NCI-H128 (cell line): ENCODE measurements around the gene EYS.
"Not testable (repeated sequence)": the region's sequence is repeated elsewhere in the genome, so short reads cannot be mapped to it uniquely, and the experiment has no call there.

Experiments used
- DNase-seq: peaks from one replicate; lab custom pipeline; 2025; ENCODE audit not compliant: unreplicated experiment; lab: John Stamatoyannopoulos, UW

Gene EYS

DNA sequence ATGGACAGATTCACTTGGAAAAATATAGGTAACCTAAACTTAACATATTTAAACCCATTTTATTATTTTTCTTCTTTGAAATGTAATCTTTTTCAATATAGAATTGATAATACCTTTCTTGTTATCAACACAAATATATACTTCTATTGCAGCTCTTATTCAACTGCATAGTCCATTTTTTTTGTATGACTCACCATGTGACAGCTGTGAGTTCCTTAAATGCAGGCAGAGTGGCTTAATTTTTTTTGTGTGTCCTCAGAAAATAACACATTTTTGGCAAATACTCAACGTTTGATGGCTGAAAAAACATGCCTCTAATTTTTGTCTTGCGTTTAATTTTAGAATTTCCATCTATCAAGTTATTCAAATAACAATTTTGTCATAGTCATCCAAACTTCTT is 1616.7 kb downstream of the EYS start:
- no peak for DNase-seq

DNA sequence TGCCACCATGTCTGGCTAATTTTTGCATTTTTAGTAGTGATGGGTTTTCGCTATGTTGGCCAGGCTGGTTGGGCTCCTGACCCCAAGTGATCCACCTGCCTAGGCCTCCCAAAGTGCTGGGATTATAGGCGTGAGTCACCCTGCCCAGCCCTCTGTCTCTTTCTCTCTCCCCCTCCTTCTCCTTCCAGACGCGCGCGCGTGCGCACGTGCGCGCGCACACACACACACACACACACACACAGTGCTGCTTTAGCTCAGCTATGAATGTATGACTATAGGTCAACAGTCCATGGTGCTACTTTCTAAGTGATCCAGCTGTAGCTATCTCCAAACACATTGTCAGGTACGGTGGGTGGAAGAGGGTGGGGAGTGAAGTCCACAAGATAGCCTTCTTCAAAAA is 1621.9 kb downstream of the EYS start:
- DNase-seq, result no peak

DNA sequence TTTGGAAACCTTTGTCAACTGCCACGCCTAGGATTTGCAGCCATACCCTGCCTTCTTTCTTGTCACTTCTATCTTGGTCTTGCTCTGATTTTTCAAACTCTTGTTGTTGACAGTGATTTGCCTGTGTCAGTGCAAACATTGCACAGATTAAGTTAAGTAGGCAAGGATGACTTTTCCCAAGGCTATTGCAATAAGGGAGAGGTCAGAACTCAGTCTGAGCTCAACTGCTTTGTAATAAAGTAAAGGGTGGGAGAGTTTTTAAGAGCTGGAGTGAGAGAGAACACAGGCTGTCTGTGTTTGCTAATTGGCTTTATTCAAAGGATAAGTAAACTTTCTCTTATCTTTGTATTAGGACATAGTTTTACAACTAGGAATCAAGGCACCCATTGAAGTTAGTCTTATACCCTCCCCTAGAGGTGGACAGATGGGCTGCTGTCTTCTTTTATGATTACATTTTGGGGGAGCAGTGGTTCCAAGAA is 1622.8 kb downstream of the EYS start:
- DNase-seq, result no peak

DNA sequence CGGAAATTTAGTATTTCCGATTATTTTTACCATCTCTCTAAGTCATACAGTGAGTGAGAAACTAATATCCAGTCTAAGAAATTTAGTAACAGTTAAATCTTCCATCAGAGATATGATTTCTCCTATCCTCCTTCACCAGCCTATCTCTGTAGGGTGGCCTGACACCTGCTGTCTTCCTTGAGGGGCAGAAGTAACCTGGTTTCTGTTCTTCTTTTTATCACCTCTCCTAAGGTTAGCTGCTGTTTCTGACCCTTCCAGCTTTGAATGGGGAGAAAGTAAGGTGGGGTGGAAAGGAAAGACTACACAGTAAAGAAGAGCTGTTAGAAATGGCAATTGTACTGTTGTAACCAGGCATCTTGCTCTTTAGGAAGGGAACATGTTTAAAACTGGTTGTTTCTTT is 1623.8 kb downstream of the EYS start:
- no peak for DNase-seq

DNA sequence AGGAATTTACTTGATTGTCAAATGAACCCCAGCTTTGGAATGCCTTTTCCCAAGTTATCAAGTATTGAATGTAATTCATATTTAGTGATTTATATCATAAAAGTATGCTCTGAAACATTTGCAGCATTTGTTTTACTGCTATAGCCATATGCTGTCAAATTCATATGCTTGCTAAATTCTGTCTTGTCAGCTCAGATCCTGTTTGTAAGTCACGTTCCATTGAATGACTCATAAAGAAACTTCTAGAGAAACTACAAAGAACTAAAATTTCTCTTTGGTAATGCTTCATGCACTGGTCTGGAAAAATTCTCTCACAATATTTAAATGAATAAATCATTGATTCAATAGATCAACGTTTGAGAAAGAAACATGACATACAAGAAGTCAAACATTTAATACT is 1625.6 kb downstream of the EYS start:
- DNase-seq, result no peak

DNA sequence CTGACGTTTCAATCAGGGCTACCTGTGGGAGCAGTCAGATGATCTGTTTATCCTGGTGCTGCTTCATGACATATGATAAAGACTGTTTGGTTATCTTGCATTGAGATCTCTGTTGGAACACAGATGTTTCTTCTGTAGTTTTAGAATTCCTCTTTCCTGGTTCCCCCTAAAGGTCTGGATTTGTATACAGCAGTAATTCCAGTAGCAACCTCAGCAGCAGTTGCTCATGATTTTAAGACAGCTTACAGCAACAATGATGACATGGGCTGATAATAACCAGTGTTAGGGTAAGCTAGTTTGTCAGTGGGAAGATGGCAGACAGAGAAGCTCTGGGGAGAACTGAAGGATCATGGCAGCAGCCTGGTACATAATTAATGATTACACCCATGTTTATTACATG is 1632.0 kb downstream of the EYS start:
- no peak for DNase-seq

DNA sequence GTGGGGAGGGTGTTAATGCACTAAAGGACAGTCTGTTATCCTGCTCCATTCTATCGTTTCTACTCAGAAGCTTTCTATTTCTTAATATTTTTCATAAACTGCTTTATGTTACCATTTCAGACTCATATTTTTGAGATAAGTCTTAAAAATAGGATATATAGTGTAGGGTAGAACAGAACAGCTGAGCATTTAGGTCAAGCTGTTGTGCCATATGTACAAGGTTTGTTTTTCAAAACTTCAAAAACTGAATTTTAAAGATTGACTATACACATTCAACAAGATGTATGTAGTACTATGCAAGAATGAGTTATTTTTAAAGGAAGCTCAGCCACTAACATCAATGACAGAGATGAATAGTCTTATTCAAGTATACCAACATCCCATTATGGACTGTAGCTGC is 1634.3 kb downstream of the EYS start:
- DNase-seq, result no peak

DNA sequence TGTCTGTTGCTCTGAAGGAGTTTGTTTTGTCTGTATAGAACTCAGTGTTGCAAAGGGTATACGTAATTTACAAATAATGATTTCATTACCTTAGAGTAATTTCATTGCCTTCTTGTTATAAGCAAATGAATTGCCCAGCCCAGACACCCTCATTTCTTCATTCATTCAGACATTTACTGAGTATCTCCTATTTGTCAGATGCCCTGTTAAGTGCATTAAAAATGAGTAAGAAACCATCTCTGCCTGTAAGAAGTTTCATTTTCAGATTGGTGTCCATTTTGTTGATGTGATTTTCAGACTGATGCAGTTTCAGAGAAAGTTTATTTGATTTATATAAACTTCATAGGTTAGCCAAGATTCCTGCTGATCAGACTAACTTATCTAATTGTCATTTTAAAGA is 1642.1 kb downstream of the EYS start:
- DNase-seq, result no peak

DNA sequence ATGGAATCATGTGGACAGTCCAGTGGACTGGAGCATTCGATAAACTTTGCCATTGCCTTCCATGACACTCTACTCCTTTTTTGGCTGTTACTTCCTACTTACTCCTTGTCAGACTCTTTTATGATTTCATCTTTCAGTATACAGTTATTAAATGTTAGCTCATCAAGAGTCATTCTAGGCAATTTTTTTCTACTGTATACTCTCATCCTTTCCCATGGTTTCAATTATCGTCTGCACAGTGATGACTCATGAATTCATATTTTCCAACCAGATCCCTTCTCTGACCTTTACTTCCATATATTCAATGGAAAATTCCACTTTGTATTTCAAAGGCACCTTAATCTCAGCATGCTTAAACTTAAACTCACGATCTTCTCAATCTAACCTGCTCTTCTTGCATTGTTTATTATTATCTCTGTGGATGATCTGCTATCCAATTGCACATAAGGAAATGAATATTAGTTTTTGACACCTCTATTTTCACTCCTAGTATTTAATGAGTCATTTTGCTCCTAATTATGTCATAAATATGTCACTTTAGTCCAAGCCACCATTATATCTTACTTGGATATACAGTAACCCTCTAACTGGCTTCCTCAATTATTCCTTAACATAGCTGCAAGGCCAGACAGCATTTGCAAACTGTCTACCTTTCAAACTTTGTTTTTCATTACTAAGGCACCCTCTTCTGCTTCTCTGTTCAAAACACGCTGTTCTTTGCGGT is 1643.9 kb downstream of the EYS start:
- DNase-seq, result no peak

DNA sequence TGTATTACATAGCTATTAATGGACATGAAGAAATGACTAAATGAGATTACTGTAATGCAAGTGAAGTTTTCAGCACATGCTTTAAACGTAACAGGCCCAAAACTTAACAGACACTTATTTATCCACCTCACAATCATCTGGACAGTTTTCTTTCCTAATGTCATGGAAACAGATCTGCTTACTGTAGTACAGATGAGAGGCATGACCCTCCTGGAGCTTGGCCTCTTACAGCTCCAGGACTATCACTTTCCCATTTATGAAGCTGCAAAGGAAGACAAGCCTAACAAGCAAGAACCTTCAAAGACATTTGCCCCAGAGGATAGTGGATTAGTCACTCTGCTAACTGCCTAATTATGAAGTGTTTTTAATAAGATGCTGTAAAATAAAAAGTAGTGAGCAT is 1652.2 kb downstream of the EYS start:
- no peak for DNase-seq

DNA sequence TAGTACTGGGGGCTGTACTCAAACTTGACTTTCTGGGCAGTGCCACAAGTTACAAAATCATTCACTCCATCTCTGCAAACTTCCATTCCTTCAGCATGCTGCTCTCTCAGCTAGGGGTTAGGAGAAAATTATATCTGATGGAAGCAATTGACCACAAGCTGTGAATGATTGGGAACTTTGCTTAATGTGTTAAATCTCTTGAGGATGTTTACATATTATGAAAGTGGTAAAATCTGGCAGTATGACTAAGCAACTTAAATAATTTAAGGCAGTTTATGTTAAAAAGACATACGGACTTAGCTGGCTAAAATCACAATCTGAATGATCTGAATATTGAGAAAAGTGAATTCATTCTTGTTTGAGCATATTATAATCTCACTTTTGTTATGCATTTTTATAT is 1656.4 kb downstream of the EYS start:
- DNase-seq, result no peak

DNA sequence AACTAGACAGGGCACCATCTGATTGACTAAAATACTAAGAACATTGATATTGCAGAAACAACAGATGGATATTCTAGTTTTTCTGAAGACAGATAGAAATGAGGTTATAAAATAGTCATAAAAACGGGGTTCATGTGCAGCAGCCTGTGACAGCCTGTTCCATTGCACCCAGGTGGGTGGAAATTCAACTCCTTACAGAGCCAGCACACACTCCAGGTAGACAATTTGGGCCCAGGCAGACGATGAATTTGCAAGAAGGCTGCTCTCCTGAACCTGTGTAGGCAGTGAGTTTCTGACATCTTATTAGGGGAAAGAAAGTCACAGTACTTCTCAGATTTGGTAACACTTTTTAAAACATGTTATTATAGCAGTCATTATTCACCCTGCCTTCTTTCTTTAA is 1657.3 kb downstream of the EYS start:
- no peak for DNase-seq

DNA sequence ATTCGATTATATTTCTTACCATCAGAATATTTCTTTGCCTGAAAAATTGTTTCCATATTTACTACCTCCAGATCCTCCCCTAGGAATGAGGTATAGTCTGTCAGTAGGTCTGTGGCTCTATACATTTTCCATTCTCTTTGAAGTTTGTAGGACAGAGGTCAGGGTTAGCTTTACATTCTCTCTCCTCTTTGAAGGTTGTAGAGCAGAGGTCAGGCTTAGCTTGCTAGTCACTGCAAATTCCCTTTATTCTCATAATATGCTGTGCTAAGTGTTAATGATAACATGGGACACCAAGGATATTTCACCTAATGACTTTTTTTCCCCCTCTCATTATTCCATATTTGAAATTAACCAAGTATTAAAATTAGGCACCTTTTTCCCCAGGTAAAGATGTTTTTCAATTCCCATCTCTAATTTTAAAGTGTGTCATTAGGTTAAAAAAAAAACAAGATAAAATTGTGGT is 1660.2 kb downstream of the EYS start:
- no peak for DNase-seq

DNA sequence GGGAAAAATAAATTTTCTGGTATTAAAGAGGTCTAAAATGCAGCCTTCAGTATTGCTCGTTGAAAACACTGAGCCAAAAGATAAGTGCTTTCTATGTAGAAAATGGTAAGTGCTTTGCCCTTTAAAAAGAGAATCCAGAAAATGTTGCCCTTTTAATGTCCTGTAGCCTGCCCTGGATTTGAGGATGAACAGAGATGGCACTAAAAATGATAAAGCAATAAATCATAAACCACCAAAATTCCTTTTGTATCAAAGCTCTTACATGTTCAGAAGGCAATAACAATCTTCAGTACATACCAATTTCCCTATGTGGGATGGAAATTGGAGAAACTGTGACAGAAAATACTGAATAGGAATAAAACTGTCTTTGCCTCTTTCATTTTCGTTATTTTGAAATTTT is 1665.7 kb downstream of the EYS start:
- DNase-seq, result no peak

DNA sequence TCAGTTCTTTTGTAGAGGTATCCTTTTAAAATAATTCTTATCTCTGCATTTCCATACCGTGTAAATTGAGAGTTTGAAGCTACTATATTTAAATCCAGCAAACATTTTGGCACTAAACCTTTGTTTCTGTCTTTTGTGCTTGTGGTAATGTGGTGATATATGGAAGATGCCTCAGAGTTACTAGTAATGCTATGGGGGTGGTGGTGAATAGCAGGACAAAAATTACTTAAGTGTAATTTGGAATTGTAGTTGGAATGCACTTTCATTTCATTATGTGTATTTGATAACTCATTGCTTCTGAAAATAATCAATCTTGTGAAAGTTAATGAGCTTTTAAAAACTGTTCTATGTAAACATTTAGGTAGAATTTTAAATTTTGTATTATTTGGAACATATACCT is 1666.9 kb downstream of the EYS start:
- no peak for DNase-seq

DNA sequence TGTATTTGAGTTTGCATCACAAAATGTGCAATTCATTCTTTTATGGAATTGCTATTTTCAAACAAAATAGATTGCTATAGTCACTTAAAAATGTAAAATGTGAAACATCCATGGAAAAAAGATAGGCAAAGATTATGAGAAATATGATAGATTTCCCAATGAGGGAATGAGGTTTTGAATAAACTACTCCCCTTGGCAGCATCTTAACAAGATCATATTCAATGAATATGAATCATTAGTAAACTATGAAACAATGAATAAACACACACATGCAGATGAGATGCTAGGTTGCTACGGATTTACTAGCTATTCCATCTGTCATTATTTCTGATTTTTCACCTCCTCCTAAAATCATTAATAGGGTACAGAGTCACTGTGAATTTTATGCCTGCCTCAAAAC is 1669.6 kb downstream of the EYS start:
- no peak for DNase-seq

DNA sequence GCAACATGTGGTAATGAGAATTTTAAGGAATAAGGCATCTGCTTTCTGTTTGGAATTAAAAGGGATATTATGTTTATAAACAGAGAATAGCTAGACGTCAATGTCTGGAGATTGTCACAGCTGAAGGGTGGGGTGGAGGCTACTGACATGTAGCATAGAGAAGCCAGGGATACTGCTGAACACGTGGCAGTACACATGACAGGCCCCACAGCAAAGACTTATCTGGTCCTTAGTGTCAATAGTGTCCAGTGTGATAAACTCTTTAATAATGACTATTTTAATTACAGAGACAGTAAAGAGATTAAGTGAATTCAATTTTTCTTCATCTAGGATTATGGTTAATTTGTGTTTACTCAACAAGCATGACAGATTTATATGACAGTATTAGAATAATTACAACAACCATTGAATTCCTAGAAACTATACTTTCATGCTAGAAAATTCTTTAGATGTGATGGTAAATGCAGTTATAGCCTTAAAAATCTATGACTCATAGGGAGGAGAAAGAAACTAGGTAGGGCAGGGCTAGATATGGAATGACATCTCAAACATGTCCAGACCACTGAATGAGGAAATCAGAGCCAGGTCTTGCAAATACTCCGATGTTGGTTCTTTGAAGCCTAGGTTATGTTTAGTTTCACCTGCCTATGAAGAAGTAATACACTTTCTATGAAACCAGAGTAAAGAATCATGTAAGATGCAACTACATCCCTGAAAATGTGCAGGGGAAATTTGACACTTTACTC is 1671.9 kb downstream of the EYS start:
- no peak for DNase-seq

DNA sequence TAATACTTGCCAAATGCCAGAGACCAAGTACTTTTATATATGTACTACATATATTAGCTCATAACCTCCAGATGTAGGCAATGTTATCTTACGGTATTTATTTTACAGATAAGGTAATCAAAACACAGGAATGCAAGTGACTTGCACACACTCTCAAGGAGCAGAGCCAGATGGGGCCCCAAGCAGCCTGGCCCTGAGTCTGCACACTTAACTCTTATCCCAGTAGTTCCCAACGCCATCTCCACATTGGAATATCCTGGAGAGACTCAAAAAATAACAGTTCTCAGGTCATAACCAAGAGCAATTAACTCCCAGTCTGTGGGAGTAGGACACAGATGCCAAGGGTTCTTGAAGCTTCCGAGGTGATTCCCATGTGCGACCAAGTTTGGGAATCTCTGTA is 1672.7 kb downstream of the EYS start:
- no peak for DNase-seq

DNA sequence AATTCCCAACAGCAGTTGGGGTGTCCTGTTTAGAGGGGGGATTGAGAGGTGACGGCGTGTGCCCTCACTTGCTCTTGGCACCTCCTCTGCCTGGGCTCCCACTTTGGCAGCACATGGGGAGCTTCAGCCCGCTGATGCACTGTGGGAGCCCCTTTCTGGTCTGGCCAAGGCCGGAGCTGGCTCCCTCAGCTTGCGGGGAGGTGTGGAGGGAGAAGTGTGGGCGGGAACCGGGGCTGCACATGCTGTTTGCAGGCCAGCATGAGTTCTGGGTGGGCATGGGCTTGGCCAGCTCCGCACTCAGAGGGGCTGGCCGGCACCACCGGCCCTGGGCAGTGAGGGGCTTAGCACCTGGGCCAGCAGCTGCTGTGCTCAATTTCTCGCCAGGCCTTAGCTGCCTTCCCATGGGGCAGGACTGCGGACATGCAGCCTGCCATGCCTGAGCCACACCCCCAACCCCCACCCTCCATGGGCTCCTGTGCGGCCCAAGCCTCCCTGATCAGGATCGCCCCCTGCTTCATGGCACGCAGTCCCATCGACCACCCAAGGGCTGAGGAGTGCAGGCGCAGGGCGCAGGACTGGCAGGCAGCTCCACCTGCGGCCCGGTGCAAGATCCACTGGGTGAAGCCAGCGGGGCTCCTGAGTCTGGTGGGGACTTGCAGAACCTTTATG is 1675.9 kb downstream of the EYS start:
- not testable (repeated sequence) for DNase-seq

DNA sequence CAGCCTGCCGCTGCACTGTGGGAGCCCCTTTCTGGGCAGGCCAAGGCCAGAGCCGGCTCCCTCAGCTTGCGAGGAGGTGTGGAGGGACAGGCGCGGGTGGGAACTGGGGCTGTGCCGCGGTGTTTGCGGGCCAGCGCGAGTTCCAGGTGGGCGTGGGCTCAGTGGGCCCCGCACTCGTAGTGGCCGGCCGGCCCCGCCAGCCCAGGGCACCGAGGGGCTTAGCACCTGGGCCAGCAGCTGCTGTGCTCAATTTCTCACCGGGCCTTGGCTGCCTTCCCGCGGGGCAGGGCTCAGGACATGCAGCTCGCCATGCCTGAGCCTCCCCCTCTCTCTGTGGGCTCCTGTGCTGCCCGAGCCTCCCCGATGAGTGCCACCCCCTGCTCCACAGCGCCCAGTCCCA is 1683.3 kb downstream of the EYS start:
- DNase-seq, result no peak

DNA sequence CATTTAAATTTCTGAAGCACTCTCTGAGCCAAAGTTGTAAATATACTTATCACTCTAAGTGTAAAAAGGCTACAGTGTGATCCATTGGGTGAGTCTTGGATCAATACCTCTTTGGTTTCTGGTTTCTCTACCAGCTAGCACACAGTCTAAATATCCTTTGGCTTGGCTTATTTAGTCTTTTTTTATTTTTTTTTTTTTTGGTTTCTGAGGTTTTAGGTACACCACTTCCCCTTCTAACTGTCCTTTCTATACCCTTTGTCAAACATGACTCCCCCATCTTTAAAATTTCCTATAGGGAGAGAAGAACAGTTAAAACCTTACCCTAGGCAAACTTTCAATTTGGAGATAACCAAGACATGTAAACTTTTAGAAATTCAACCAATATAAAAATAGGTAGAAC is 1692.4 kb downstream of the EYS start:
- DNase-seq, result no peak

DNA sequence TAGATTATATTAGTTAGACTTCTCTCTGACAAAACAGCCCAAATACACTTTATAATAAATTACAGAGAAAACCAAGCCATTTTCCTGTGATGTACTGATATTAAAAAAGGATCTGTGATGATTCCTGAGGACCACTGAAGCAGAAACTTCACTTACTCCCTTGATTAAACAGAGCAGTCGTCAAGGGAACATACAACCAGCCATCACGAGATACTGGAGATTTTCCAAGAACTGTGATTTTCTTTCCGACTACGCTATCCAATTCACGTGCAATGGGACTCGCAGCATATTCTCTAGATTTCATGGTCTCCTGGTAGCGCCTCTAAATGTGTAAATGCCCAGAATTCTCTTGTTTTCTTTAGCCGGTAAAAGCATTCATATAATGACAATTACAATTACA is 1694.0 kb downstream of the EYS start:
- DNase-seq, result no peak
